Measurements from ENCODE around the gene MBP. TPM values are rescaled to one million over a fixed set of nuclear protein-coding genes. Genes with fewer than 3 reads are reported as not detected.

MBP gene
- total RNA-seq, 1 donor from 2014 or later: 3.2 TPM

DNA sequence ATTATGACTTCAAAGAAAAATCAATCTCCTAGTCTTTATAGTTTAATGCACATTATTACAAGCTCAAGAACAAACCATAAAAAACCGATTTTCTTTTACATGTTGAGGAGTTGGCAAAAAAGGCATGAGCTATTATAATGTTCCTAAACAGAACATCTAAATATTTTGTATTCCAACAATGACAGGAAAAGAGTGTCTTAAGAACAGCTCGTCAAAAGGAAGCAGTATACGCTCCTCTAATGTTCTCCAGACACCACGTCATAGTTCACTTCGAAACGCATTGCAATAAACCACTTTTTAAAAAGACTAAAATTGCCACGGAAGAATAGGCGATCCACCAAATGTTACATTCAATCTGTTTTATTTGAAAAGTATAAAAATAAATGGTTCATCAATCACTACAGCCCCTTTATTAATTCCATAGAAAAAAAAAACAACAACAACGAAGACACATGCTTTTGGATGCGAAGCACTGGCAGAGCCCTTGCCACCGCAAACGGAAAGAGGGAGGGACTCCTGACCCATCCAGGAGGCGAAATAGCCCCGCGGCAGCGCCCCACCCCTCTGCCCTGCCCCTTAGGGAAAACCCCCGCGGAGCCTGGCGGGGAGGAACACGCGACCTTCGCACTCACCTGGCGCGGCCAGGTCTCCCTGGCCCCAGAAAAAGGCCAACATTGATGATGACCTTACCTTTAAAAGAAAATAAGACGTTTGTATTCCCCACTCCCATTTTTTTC lies 45.8 kb downstream of the MBP start:
- no peak for DNase-seq (ENCODE audit: low read depth)

DNA sequence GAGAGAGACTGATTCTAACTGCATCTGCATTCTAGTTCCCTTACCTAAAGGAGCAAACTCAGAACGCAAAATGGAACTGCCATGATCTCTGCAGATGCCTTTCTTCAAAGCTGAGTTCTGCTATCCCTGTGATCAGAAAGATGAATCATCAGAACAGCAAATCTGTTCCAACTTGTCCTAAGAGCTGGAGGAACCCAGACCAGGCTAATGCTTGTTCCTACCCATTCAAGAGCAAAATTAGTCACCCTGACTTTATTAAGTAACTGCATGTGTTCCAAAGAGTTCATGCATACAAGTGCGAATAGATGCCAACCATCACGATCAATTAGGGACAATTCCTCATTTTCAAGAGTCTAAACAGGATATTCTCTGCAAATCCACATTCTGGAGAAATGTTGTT lies 46.5 kb downstream of the MBP start:
- DNase-seq (ENCODE audit: low read depth): peak; percentile 65

DNA sequence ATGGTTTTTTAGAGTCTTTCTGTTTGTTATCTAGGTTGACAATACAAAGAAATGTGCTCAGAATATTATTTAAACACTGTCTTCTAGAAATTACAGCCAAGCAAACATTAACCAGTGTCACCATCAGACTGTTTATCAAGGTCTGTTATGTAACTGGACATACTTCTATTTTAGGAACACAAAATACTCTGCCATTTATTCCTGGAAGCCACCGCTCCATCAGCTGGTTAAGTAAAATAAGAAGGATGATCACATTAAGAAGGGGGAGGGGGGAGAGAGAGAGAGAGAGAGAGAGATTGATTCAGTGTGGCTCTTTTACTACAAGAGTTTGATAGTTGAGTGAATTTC lies 47.9 kb downstream of the MBP start:
- DNase-seq (ENCODE audit: low read depth): peak; percentile 88

DNA sequence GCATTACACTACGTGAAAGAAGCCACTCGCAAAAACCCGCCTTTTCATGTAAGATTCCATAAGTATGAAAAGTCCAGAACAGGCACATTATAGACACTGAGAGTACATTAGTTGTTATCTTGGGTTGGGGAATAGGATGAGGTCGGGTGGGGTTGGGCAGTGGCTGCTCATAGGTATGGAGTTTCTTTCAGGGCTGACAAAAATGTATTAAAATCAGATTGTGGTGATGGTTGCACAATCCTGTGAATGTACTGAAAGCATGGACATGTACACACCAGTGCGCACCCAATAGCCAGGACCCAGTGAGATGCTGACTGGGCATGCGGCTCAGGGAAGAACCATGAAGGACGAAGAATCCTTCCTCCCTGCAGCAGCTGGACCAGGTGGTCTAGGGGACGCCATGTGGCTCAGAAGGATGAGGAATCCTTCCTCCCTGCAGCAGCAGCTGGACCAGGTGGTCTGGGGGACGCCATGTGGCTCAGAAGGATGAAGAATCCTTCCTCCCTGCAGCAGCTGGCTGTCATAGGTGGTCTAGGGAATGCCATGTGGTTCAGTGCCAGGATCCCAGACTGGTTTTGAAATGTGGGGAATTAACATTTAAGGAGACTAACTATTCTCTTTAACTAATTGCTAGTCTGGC lies 50.1 kb downstream of the MBP start:
- no peak for DNase-seq (ENCODE audit: low read depth)

DNA sequence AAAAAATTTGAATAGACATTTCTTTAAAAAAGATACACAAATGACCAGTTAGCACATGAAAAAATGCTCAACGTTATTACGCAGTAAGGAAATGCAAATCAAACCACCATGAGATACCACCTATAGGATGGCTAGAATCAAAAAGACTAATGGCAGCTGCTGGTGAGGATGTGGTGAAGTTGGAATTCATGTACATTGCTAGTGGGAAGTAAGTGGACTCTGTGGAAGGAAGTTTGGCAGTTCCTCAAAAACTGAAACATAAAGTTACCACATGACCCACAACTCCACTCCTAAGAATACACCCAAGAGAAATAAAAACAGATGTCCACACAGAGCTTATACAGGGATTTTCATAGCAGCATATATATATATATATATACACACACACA lies 51.2 kb downstream of the MBP start:
- no peak for DNase-seq (ENCODE audit: low read depth)

DNA sequence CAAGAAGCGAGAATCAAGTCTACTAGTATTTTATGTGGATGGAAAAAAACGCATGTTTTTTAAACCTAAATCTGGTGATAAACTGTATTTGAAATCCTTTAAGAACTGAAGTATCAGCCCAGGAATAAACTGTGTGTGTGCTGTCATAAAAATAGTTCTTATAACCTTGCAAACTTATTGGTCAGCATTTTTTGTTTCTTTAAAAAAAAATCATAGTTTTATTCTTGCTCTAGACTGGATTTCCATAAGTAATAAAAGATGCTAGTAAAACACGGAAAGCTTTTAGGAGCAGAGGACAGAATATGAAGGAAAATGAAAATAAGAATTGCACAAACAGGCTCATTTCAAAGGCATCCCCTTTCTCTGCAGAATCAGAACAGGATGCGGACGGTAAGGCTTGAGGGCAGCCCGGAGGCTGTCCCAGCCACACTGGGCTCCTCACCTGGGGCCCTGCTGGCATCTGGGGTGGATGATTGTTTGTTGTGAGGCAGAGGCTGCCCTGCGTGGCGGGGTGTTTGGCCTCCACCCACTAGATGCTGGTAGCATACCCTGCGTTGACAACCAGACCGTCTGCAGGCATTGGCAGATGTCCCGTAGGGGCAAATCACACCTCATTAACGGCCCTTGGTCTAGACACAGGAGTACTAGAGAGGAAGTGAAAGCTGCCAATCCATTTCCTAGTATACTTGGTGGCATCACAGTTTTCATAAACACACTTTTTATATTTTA lies 52.5 kb downstream of the MBP start:
- DNase-seq (ENCODE audit: low read depth): no peak

DNA sequence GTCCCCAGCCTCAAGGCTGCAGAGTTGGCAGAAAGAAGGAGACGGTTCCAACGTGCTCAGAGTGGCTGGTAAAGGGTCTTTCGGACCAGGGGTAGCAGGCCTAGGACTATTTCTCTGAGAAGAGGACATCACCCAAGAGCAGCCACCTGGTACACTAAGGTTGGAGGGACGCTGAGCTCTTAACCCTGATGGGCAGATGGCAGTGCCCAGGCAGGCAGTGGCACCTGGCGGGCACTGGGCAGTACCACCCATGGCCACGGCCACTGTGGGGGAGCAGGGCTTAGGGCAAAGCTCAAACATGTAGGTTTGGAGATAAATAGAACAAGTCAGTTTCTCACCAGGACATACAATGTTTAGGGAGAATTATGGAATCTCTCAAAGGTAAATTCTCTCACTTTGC lies 53.5 kb downstream of the MBP start:
- no peak for DNase-seq (ENCODE audit: low read depth)

DNA sequence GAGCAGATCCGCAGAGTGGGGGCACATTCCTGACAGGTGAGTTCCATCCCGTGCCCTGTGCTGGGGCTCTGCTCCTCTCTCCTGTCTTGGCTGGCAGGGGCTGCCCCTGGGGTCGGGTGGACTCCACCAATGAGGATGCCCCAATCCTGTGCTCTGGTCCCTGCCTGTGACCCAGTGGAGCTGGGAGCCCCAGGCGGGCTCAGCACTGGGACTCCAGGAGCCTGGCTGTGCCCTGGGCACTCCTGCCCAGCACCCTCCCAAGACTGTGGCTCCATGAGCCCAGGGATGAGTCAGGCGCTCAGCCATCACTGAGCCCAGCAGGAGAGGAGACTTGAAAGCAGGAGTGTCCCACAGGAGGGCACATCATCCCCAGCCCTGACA lies 53.9 kb downstream of the MBP start:
- DNase-seq (ENCODE audit: low read depth): no peak

DNA sequence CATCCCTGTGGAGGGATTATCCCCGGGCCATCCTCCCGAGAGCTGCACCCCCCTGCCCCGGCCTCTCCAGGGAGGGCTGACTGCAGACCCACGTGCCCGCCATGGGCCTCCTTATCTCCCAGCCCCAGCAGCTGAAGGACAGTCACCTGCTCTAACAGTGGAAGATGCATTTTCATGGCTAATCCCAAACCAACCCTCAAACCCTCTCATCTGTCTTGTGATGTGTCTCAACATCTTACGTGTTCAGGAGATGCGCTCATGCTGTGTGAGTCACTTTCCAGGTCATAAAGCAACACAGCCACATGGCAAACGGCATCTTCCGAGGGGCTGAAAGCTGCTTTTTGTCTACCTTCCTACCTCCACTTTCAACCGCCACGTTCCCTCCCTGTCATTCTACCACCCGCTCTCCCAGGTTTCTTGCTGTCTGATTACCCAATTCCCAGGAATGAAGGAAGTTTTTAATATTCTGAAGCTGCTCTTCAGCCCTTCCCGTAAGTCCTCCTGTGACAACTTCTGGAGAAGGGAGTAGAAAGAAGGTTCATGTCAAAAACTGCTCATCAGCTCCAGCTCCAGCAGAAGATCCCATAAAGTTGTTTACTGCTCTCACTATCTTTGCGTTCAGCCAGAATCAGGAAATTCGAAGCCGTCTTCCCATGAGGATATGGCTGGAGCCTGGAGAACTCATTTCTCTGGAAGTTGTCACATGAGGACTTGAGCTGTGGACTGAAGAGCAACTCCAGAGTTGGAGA lies 54.5 kb downstream of the MBP start:
- no peak for DNase-seq (ENCODE audit: low read depth)

DNA sequence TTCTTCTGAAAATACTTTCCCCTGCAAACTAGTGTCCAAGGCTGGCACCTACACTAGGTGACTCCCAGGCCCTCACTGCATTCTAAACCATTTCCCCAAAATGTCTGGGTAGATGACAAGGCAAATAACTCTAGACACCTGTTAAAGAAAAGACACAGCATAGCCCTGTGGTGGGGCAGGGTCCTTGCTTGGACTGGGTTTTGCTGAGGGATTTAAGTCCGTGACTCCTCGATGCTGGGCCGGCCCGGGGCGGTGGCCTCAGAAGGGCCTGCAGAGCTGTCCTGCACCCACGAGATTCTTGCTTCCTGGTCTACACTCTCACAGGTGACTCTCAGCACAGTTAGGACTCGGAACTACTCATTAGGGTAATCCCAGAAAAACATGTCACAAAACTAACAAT lies 55.2 kb downstream of the MBP start:
- DNase-seq (ENCODE audit: low read depth): no peak

DNA sequence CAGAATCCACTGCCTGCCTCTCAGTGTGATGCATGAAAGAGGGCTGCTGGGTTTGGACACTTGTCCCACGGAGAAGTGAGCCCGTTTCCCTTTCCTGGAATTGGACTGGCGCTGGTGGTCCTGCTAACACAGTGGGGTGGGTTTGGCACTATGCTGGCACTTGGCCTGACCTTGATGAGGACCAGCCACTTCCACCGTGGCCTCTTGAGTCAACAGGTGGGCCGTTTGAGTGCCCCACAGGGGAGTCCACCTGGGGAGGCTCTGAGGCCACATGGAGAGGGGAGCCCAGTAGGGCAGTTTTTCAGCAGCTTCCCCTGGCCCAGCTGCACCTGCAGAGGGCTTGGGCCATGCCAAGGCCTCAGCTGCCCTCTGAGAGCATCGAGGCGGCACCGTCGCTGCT lies 56.5 kb downstream of the MBP start:
- no peak for DNase-seq (ENCODE audit: low read depth)

DNA sequence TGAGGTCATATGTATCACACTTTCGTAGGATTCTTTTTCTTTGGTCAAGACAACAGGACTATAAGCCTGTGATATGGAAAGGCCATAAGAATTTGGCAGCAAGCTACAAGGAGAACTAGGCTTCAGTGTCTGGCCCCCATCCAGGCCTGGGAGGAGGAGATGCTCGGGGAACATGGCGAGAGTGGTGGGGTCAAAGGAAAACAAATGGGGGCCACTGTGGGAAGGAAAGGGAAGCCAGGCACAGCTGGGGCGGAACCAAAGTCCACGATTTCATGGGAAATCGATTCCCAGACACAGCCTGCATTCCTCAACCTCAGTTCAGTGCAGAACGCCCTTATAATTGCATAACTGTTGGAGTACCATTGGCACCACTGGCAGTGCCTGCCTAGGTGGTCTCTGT lies 58.2 kb downstream of the MBP start:
- DNase-seq (ENCODE audit: low read depth): no peak

DNA sequence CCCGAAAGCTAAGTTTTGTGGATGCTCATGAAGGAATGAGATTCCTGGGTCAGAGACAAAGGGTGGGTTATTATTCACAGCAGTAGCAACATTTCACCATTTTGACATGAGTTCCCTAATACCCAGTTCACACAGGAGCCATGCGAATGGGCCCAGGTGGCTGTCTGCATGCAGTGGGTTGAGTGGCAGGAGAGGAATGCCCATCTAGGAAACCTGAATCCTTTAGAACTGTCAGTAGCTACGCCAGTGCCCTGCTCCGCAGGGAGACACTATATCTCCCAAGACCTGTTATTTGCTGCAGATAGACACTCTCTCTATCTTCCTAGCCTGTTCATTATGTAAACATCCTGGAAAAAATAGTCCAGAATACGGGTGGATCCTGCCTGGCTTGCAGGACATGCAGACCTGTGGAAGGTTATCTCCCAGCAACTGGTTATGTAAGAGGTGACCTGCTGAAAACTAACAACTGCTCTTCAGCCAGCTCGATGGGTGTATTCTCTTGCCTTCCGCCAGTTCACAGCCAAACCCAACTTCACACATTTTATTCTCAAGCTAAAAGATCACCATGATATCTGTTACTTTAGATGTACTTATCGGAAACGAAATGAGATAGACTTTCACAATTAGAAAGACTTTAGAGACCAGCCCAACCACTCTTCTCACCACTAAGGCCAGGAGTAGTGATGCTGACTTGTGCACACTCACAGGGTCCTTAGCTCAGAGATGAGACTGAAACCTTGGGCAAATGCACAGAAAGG lies 59.1 kb downstream of the MBP start:
- no peak for DNase-seq (ENCODE audit: low read depth)

DNA sequence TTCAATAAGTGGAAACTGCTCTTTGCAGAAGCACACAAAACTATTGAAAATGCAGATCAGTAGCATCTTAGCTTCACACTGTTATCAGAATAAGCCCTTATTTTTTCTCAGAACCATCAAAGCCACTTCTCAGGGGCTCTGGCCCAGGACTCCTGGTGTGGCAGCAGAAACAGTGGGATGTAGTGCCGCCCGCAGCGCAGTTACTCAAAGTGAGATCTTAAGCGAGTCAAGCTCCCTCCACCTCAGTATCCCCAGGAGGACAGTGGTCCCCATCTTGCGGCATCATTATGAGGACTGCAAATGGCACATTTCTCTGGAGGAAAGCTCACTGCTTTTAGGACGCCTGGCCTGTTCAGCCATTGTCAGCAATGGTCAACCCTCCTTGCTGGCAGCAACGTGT lies 60.0 kb downstream of the MBP start:
- no peak for DNase-seq (ENCODE audit: low read depth)

DNA sequence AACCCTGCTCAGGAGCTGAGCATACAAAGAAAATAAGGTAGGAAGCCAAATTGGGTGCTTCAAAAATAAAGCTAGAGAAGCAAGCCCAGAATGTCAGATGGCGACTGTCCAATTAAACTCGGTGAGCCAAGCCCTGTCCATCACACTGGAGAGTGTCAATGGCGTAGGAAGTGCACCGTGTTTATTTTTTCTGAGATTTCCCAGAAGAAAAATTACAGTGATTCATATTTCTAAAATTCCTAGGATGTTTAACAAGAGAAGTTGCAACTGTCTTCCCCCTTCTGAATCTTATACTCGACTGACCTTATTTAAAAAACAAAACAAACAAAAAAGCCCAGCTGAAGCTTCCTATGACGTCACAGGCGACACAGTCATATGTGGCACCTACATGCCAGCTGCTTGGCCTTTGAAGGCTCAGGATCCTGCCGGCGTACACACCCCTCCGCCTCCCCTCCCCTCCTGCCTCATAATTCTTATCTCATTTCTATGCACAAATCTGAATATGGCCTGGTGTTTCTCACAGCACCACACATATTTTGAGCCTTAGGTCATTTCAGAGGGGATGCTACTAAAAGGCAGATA lies 60.8 kb downstream of the MBP start:
- DNase-seq (ENCODE audit: low read depth): peak; percentile 73

DNA sequence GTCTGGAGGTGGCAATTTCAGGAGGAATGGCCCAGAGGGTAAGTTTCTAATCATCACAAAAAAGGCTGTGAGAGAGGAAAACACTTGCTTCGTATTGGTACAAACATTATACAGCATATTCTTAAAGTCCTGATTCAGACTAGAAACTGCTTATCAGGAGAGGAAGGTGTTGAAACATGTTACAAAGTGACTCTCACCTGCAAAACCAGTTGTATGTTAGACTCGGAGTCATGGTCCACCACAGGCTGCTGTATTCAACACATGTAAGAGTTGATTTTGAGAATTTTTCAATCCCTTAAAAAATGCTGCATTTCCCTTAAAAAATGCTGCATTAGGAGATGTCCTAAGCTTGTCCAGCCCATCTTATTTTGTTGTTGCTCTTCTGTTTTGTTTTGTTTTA lies 61.5 kb downstream of the MBP start:
- DNase-seq (ENCODE audit: low read depth): no peak

DNA sequence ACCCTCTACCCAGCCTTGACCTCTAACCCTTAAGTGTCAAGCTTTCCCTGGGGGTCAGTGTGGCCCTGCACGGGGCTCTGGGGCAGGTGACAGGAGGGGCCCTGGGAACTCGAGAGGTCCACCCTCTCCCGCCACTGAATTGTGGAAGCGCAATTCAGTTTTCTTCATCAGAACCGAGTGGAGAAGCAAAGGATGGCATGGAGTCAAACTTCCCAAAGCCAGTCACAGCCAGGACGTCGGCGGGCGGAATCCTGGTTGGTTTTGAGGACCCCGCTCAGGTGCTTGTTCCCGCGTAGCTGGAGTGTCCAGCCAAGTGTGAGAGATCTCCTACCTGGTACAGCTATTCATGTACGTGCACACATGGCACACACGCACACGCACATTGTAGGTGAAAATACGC lies 62.0 kb downstream of the MBP start:
- DNase-seq (ENCODE audit: low read depth): no peak

DNA sequence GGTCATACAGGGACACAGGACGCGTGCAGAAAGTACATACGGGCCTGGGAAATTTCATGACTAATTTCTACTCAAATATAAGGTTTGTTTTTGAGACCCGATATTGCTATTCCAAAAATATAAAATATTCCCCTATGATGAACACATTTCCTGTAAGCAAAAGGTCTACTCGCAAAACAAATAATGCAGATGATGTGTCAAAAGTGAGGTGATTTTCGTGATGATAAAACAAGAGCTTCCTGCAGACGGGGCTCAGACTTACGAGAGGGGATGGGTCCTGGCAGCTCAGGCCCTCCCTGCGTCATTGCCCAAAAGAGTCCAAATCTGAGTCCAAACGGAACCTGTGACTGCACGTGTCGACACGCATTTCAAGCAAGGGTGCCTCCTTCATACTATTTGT lies 62.7 kb downstream of the MBP start:
- no peak for DNase-seq (ENCODE audit: low read depth)

DNA sequence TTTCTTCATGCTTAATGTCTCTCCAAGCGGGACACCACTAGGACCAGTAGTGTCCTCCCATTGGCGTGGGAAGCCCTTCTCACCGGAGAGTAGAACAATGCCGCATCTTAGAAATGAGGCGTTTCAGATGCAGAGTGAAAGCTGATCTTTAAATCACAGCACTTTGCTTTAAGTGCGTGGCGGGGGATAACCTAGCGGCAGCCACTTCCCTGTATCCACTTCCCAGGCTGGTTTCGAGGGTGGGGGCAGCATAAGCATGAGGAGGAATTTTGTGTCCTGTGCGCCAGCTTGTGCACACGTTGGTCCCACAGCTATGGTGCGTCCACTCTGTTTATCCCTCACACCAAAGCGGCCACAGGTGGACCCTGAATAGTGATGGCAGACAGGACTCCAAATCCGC lies 63.1 kb downstream of the MBP start:
- no peak for DNase-seq (ENCODE audit: low read depth)

DNA sequence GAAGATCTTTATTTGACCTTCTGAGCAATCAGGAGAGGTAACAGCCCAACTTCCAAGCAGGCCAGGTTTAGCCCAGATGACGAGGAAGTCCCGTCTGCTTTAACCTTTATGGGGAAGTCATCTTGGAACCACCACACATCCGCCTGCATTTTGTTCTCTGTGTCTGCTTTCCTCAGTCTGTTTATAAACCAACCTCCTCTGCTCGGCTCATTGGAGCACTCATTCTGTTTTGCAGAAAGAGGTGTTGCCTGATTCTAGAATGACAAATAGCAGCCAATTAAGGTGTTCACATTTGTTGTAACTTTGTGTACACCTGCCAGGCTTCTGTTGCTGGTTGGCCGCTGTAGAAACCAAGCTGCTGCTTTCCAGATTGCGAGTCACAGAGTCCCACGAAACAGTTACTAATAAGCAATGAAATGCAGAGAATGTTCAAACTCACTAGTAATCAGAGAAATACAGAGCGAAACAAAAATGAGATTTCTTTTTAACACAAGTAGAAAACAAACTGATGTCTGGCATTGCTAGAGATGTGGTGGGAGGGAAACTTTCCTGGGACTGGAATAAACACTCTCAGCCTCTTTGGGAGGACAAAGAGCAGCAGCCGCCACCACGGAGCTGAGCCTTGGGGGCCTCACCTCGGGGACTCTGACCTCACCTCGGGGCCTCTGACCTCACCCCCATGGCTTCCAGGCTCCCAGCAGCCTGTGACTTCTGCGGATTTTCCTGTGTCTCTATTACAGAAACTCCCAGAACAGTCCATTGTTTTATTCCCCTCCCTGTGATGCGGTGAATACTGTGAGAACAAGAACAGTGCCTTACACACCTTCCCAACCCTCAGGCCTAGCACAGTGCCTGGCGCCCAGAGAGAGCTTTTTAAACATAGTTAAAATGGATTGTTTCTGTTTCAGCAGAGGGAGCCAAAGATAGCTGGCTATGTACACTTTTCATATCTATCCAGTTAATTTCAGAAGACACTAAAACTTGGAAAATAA lies 64.0 kb downstream of the MBP start:
- DNase-seq (ENCODE audit: low read depth): no peak
